Astrocyte of the hippocampus (primary cell): Measurements from ENCODE around the gene PRELID3B.

Experiments used
- DNase-seq: peaks from one replicate; pipeline ENCODE4 v3.0.0; 2011; ENCODE audit warnings: low read depth, low spot score

PRELID3B gene

DNA sequence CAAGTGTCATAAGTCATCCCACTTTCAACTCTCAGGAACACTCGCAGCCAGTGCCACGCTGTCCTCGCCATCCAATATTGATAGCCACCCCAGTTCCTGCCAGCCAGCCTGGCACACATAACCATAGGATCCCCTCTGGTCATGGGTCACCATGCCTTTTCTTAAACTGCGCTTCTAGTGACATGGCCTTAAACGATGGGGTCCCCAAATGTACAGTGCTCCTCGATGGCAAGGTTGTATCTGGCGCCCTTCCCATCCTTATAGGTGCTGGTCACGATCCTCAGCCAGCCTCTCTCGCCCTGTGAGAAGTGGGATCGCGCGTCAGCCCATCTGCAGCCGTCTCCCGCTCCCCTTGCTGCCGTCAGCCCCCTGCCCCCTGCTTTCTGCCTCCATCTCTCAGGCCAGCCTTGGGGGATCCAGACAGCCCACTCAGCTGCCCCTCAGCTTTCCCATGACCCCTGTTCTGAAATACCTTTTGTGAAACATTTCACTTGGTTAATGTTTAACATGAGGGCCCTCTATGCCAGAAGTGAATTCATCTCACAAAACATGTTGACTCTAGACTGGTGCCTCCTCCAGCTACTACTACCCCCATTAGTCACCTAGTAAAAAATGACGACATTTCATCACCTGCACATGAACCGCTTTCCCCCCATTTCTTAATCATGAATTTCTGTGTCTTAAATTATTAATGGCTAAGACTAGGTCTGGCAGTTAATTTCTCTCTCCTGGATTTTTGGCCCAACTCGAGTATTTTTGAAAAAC, 46.9 kb downstream of the PRELID3B start:
- DNase-seq = no peak

DNA sequence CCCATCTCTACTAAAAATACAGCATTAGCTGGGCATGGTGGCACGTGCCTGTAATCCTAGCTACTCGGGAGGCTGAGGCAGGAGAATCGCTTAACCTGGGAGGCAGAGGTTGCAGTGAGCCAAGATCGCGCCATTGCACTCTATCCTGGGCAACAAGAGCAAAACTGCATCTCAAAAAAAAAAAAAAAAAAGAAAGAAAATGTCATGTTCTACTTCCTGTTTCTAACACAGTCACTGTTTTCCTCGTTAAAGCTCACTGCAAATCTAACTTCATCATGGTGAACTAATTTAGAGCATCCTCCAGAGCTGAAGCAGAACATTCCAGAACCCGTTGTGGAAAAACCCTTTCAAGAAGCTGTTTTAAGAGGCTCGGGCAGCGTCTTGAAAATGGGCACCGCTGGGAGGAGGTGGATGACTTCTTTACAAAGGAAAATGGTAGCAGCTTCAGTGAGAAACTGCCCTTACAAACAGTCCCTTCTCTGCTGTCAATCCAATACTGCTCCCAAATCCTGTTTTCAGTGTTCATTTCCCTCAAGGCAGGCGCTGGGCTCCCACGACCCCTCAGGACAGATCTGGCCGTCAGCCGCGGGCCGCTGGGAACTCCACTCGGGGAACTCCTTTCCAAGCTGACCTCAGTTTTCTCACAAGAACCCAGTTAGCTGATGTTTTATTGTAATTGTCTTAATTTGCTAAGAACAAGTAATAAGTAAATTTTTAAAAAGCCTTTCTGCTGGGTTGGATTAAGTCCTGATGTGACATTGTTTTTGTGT, 48.0 kb downstream of the PRELID3B start:
- DNase-seq = no peak

DNA sequence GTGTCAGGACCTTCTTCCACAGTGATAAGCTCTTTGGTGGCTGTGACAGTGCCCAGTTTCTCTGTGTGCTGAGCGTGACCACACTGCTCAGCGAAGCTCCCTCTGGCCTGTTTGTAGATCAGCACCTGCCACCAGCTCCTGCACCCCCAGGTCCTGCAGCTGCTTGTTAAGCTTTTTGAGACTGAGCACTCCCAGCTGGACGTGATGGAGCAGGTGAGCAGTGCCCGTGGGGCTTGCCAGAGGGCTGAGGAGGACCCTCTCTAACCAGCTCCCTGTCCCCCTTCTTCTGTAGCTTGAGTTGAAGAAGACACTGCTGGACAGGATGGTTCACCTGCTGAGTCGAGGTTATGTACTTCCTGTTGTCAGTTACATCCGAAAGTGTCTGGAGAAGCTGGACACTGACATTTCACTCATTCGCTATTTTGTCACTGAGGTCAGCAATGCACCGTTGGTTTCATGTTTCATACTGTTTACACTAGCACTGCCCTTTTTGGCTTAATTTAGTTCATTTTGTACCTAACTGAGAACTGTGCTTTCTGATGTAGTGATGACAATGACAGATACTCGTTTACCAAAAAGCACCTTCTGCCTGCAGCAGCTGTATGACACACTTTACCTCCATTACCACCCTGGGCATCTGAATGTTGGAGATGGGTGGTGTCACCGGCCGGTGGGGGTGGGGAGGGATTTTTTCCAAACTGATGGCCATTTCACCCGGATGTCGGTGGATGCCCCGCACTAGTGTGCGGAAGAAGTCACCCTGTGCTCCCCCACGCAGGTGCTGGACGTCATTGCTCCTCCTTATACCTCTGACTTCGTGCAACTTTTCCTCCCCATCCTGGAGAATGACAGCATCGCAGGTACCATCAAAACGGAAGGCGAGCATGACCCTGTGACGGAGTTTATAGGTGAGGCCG, 49.0 kb downstream of the PRELID3B start:
- DNase-seq = no peak

DNA sequence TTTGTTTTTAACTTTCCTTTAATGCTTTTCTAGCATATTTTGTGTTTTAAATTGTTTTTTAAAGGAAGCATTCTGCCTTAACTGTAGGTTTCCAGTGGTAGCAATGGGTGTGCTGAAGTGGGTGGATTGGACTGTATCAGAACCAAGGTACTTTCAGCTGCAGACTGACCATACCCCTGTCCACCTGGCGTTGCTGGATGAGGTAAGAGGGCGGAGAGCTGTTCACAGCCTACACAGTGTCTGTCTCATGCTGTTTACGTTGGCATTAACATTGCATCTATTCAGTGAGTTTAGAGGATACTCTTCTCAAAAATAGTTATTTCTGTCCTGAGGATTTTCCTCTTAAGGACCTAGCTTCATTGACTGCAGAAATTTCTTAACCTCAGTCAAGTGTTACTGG, 49.7 kb downstream of the PRELID3B start:
- DNase-seq = no peak

DNA sequence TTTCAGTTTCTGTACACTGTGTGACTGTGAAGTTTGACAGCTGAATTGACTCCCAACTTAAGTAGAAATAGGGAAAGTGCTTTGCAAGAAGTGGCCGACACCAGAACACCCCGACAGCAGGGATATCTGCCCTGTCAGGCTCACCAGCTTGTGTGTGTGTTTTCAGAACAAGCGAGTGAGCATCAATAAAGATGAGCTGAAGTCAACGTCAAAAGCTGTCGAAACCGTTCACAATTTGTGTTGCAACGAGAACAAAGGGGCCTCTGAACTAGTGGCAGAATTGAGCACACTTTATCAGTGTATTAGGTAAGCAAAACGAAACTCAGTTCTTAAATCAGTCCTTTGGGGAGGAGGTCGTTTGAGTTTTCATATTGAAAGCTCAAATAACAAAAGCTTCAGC, 50.9 kb downstream of the PRELID3B start:
- DNase-seq = no peak

DNA sequence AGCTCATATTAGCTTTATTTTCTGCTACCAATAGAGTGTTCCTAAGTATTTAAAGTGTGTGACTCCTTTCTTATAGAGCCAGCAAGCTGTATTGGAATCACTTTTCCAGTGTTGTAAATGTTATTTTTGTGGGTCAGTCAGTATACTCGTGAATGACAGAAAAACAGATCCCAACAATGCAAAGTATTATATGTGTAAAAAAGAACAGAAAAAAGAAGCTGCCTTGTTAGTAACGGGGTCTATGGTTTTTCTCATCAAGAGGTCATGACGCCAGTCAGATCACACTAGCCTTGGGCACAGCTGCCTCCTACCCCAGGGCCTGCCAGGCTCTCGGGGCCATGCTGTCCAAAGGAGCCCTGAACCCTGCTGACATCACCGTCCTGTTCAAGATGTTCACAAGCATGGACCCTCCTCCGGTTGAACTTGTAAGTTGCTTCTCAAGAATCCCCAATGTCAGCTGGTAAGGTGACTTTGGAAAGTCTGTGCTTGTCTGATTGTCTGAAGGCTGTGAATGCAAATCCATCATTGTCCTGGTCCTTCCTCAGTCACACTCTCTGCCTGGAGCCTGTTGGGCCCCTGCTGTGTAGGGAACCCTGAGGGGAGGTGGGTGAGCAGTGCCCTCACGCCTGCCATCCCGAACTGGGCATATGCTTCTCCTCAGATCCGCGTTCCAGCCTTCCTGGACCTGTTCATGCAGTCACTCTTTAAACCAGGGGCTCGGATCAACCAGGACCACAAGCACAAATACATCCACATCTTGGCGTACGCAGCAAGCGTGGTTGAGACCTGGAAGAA, 51.7 kb downstream of the PRELID3B start:
- no peak for DNase-seq

DNA sequence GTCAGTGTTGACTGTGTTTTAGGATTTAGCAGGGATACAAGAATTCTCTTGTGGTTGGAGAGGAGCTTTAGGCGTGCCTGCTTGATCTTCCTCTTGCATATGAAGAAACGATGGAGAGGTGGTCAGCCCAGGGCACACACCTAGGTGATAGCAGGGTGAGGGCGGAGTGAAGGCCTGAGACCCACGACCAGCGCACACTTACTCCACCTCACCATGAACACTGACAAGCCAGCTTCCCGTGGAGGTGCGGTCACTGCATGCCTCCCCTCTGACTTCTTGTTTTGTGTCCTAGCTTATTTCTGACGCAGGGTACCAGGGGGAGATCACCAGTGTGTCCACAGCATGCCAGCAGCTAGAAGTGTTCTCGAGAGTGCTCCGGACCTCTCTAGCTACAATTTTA, 53.4 kb downstream of the PRELID3B start:
- no peak for DNase-seq

DNA sequence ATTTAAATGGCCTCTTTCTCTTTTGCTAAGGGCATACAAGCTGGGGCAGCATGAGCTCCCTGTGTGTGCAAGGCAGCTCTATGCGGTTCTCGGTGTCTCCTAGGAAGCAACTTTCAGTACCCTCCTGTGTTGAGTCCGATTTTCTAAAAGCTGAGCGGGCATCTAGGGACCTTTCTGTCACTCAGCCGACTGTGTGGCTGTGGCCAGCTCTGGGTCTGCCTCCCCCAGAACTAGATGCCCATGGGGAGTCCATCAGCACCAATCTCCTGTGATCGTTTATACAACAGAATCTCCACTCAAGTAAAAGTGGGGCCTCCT, 54.1 kb downstream of the PRELID3B start:
- DNase-seq = no peak

DNA sequence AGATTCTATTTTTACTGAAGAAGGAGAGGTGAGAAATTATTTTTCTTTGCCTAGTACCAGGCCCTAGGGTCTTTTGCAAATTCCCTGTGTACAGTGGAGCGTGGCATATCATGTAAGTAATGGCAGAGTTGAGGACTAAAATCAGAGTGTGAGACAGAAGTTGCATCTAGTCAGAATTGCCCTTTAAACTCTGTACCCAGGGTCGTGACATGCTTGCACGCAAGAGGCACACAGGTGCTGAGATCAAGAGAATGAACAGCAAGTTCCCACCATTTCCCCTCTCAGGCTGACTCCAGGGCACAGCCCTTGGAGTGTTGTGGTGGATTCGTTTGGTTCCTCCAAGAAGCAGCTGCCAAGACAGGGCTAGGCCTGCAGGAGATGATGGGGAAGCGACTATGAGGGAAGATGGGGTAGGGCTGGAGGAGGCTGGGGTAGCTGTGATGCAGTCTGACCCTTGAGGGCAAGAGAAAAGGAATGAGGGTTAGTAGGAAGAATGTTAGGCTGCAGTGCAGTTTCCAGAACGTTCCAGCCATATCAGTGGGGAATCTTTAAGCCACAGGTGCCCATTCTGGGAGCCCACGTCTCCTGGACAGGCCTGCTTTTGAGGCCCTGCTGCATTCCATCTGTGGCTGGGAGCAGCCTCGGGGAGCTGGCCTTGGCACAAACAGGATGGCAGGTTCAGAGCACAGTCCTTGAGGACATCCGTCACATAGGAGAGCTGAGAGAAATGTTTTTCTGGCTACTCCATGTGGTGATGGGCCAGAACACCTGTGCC, 54.6 kb downstream of the PRELID3B start:
- DNase-seq = no peak

DNA sequence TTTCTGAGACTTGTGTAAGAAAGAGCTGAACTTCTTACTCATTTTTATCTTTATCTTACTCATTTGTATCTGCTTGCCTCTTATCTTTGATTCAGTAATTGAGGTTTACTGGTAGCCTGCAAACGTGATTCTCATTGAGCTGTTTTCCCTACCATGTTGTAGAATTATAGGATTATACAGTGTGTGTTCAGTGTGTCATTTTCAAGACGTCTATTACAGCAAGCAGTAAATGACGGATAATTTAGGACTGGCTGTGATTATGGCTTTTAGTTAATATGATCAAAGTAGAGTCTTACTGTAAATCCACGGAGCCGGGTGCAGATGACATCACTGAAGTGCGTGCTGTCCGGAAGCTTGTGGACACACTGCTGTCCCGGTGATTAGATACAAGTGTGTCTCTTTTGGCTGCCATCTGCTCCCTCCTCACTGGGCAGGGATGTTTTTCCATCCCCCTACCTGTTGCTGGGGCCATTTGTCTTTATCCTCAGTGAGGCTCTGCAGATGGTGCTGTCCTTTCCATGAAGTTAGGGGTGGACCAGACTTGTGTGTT, 55.5 kb downstream of the PRELID3B start:
- DNase-seq = no peak

DNA sequence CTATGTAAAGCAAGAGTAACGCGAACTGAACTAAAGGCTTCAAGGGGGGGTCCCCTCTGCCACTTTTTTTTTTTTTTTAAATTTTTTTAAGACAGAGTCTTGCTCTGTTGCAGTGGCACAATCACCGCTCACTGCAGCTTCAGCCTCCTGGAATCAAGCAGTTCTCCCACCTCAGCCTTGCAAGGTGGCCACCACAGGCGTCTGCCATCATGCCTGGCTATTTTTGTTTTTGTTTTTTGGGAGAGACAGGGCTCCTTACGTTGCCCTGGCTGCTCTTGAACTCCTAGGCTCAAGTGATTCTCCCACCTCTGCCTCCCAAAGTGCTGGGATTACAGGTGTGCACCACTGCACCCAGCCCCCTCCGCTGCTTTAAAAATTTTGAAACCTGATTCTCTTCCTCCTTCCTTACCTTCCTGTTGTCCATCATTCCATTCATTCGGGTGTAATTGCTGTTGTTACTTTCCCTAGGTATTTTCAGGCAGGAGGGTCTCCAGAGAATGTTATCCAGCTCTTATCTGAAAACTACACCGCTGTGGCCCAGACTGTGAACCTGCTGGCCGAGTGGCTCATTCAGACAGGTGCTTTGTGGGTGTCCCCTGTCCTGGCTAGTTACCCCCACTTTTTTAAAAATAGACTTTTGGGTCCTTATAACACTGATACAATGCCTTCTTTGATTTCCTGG, 56.2 kb downstream of the PRELID3B start:
- no peak for DNase-seq

DNA sequence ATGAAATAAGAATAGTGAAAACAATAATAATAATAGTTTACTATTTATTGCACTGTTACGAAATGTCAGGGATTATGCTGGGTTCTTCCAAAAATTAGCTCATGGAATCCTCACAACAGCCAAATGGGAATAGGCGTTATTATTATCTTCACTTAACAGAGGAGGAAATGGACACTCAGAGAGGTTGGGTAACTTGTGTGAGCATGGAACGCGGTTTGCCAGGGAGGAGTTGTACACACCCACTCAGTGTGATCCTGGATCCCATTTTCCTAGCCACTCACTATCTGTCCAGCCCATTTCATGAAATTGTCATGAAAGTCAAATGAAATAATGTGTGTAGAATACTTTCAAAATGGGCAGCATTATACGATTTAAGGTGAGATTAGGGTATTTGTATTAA, 56.9 kb downstream of the PRELID3B start:
- DNase-seq = no peak

DNA sequence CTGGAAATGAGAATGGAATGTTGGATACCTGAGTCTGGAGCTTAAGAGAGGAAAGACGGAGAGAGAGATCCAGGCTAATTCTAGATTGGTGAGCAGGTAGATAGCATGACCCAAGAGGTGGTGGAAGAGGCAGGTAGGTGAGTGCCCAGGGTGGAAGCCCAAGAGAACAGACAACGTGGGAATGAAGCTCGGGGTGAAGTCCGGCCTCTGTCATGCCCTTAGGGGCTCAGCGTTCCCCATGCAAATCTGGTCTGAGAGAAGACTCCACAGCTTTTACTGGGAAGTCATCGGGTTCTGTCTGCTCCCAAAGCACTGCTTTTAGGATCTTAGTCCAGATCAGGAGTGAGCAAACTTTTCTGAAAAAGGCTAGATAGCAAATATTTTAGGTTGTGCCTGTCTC, 57.9 kb downstream of the PRELID3B start:
- DNase-seq = no peak
